ENCODE results near the gene BRCA2. TPM values are rescaled to one million over a fixed set of nuclear protein-coding genes. Genes with fewer than 3 reads are reported as not detected.

BRCA2 gene
- total RNA-seq, 1 donor from 2014 or later, result 0.53 TPM

DNA sequence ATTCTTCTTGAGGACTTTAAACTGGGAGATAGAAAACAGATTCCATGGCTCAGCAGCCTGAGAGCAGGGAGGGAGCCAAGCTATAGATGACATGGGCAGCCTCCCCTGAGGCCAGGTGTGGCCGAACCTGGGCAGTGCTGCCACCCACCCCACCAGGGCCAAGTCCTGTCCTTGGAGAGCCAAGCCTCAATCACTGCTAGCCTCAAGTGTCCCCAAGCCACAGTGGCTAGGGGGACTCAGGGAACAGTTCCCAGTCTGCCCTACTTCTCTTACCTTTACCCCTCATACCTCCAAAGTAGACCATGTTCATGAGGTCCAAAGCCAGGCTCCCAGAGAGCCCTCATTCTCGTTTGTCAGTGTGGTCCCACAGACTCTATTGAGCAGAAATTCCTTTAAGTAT is 104.6 kb downstream of the BRCA2 start:
- Histone ChIP-seq H3K36me3 (ENCODE audit: control insufficient read depth, insufficient read depth, low read length) (no peaks in the 10 kb centered on the region), H3K4me3 (ENCODE audit: low read depth, low read length) (no peak overlapping the region), H3K27me3 (ENCODE audit: control insufficient read depth, insufficient read depth, low read length) (no peaks in the 10 kb centered on the region)
- TF ChIP-seq, protein P1, sequence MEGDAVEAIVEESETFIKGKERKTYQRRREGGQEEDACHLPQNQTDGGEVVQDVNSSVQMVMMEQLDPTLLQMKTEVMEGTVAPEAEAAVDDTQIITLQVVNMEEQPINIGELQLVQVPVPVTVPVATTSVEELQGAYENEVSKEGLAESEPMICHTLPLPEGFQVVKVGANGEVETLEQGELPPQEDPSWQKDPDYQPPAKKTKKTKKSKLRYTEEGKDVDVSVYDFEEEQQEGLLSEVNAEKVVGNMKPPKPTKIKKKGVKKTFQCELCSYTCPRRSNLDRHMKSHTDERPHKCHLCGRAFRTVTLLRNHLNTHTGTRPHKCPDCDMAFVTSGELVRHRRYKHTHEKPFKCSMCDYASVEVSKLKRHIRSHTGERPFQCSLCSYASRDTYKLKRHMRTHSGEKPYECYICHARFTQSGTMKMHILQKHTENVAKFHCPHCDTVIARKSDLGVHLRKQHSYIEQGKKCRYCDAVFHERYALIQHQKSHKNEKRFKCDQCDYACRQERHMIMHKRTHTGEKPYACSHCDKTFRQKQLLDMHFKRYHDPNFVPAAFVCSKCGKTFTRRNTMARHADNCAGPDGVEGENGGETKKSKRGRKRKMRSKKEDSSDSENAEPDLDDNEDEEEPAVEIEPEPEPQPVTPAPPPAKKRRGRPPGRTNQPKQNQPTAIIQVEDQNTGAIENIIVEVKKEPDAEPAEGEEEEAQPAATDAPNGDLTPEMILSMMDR (IDR thresholded peaks at IDR 0.05; ENCODE audit: insufficient read depth, low read length, severe bottlenecking), result no peak
- FAIRE-seq (peak; percentile 62), DNase-seq (ENCODE audit: low read depth) (no peak)

DNA sequence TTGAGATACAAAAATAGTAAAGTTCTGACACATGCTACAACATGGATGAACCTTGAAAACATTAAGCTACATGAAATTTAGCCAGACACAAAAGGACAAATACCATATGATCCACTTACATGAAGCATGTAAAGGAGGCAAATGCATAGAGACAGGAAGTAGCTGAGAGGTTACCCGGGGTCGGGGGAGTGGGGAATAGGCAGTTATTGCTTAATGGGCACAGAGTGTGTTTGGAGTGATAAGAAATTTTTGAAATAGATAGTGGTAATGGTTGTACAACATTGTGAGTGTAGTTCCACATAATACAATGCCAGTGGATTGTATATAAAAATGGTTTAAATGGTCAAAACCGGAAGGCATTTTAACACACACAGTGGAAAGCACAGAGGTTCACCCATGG is 108.3 kb downstream of the BRCA2 start:
- DNase-seq (ENCODE audit: low read depth) (no peak), FAIRE-seq (no peak)
- Histone ChIP-seq H3K36me3 (ENCODE audit: control insufficient read depth, insufficient read depth, low read length) (no peaks in the 10 kb centered on the region), H3K4me3 (ENCODE audit: low read depth, low read length) (no peak overlapping the region), H3K27me3 (ENCODE audit: control insufficient read depth, insufficient read depth, low read length) (no peaks in the 10 kb centered on the region)
- TF ChIP-seq, protein P1 (IDR thresholded peaks at IDR 0.05; ENCODE audit: insufficient read depth, low read length, severe bottlenecking), result no peak

DNA sequence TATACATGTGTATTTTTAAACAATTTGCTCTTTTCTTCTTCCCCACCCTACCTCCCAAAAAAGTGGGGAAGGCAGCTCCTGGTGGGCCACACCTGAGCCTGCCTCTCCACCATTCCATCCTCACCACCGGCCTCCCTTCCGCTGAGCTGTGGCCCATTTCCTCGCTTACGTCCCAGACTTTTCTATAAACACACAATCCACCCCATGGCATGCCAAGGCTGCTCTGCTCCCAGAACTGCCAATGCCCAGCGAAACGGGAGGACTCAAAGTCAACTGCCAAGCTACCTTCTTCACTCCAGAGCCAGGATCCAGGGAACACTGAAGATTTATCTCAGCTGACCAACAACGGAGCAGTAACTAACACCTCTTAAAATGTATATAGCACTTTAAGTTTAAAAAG is 109.8 kb downstream of the BRCA2 start:
- FAIRE-seq (no peak), DNase-seq (ENCODE audit: low read depth) (no peak)
- Histone ChIP-seq H3K4me3 (ENCODE audit: low read depth, low read length) (no peak overlapping the region), H3K27me3 (ENCODE audit: control insufficient read depth, insufficient read depth, low read length) (no peaks in the 10 kb centered on the region), H3K36me3 (ENCODE audit: control insufficient read depth, insufficient read depth, low read length) (peaks cover 2% of the 10 kb centered on the region)
- TF ChIP-seq, protein P1 (IDR thresholded peaks at IDR 0.05; ENCODE audit: insufficient read depth, low read length, severe bottlenecking), result no peak

DNA sequence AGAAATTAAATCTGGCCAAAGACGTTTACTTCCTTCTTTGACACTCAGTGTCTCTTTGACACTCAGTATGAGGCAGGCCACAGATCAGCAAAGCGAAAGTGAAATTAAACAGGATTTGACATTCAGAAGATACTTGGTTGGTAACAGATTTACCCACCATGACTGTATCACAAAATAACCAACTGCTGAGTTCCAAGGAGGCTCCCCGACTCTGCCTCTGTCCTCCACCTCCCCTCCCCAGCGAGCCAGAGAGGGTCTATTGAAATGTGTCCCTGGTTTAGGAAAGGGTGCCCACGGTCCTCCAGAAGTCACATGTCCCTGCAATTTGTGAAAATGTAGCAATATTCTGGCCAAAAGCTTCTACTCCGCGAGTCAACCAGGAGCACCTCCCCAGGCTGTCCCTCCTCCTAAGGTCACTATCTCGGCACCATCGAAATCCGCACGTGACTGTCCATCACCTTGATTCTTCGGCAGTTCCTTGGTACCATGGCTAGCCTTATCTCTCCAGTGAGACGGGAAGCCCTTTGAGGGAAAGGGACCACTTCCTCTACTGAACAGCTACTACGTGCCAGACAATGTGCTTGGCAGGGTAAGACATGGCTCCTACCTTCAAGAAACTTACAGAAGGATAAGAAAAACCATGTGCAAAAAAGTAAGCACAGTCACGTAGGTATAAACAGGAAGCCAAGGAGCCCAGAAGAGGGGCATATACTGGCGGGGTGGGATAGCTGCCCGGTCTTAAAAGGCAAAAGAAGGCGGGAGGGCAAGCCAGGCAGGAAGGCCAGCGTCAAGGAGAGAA is 111.1 kb downstream of the BRCA2 start:
- FAIRE-seq, result no peak
- peaks cover 2% of the 10 kb centered on the region for H3K36me3 ChIP-seq (ENCODE audit: control insufficient read depth, insufficient read depth, low read length)
- H3K27me3 ChIP-seq (ENCODE audit: control insufficient read depth, insufficient read depth, low read length), result no peaks in the 10 kb centered on the region
- TF ChIP-seq, protein P1 (IDR thresholded peaks at IDR 0.05; ENCODE audit: insufficient read depth, low read length, severe bottlenecking), result no peak
- H3K4me3 ChIP-seq (ENCODE audit: low read depth, low read length), result peak overlapping the region; percentile 49
- DNase-seq (ENCODE audit: low read depth), result no peak

DNA sequence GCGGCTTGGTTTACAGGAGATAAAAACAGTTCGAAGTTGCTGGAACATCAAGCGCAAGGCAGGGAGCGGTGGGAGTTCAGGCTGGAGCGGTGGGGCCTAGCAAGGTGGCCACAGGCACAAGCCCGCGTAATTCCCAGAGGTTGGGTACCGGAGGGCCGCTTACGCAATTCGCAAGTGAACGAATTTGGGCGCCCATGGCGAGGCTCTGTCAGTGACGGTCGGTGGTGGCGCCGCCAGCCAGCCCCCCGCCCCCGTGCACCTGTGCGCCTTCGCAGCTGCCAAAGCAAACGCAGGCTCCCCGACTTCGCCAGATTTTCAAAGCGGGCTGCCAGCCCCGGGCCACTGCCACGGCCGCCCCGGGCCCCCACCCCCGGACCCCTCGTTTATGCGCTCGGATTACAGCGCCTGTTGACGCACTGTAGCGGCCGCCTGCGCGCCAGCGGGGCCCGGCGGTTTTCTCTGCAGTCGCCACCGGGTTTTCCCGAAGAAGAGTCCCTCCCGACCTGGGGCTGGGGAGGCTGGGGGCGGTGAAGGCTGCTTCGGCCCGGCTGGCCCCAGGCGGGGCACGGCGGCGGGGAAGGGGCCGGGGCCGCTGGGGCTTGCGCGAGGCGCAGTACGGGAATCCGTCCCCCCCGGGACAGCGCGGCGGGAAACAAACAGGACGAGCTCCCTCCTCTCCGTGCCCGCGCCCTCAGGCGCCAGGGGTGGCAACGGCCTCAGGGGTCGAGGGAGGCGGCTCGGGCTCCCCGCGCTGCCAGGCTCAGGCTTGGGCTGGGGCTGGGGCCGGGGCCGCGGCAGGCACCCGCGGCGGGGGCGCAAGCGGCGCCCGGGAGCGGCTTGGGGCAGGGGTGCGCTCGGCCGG is 111.9 kb downstream of the BRCA2 start:
- H3K36me3 ChIP-seq (ENCODE audit: control insufficient read depth, insufficient read depth, low read length), result peaks cover 2% of the 10 kb centered on the region
- no peak for DNase-seq (ENCODE audit: low read depth)
- TF ChIP-seq, protein P1 (IDR thresholded peaks at IDR 0.05; ENCODE audit: insufficient read depth, low read length, severe bottlenecking), result no peak
- H3K27me3 ChIP-seq (ENCODE audit: control insufficient read depth, insufficient read depth, low read length), result no peaks in the 10 kb centered on the region
- no peak for FAIRE-seq
- peak overlapping the region; percentile 49 for H3K4me3 ChIP-seq (ENCODE audit: low read depth, low read length)

Data from bronchial epithelial cell (primary cell).